ENCODE measurements around the gene PLD4. TPM values are rescaled to one million over a fixed set of nuclear protein-coding genes. Genes with fewer than 3 reads are reported as not detected.

The PLD4 gene
- total RNA-seq, 4 donors from 2014 or later, result 0.84 to 2.6 (median 1.2) TPM

GRCh38 chr14:104954746-104955395, 30.2 kb downstream of the PLD4 start:
- no peak for TF ChIP-seq POLR2A (IDR thresholded peaks at IDR 0.05)
- TF ChIP-seq CTCF (IDR thresholded peaks at IDR 0.05), result no peak
- H3K4me3 ChIP-seq (ENCODE audit: low read depth, poor library complexity, severe bottlenecking), result no peak overlapping the region
- intact Hi-C loops (cut with DNase I; ENCODE audit: low total_unique reads), result no loop called here
- no peak for DNase-seq (ENCODE audit: low spot score in 2 of 2)
- 79 to 81% methylated on average over 12 to 13 of the region's 13 CpGs for WGBS, 2 donors

GRCh38 chr14:104955396-104955770, 30.7 kb downstream of the PLD4 start:
- no peak overlapping the region for H3K4me3 ChIP-seq (ENCODE audit: low read depth, poor library complexity, severe bottlenecking)
- TF ChIP-seq CTCF (IDR thresholded peaks at IDR 0.05) (no peak), POLR2A (IDR thresholded peaks at IDR 0.05) (no peak)
- no peak for DNase-seq (ENCODE audit: low spot score in 2 of 2)
- intact Hi-C loops (cut with DNase I; ENCODE audit: low total_unique reads), result no loop called here
- 86 to 97% methylated on average over 2 to 3 of the region's 3 CpGs for WGBS, 2 donors

GRCh38 chr14:104956290-104956890, 31.7 kb downstream of the PLD4 start:
- no peak for DNase-seq (ENCODE audit: low spot score in 2 of 2)
- TF ChIP-seq CTCF (IDR thresholded peaks at IDR 0.05) (no peak), POLR2A (IDR thresholded peaks at IDR 0.05) (no peak)
- intact Hi-C loops (cut with DNase I; ENCODE audit: low total_unique reads), result no loop called here
- WGBS, 2 donors, result 84% methylated on average over 13 of the region's 14 CpGs
- no peak overlapping the region for H3K4me3 ChIP-seq (ENCODE audit: low read depth, poor library complexity, severe bottlenecking)

GRCh38 chr14:104957146-104958113, 32.8 kb downstream of the PLD4 start:
- WGBS, 2 donors, result 79 to 83% methylated on average over 22 to 25 of the region's 25 CpGs
- no peak overlapping the region for H3K4me3 ChIP-seq (ENCODE audit: low read depth, poor library complexity, severe bottlenecking)
- DNase-seq (ENCODE audit: low spot score in 2 of 2), result no peak
- no peak for TF ChIP-seq CTCF (IDR thresholded peaks at IDR 0.05)
- TF ChIP-seq POLR2A (IDR thresholded peaks at IDR 0.05), result no peak
- intact Hi-C loops (cut with DNase I; ENCODE audit: low total_unique reads), result no loop called here

GRCh38 chr14:104964546-104964945, 39.9 kb downstream of the PLD4 start:
- 84 to 86% methylated on average over 7 of the region's 7 CpGs for whole genome bisulfite sequencing, 2 donors
- DNase-seq (ENCODE audit: low spot score in 2 of 2), result no peak
- no peak for TF ChIP-seq CTCF (IDR thresholded peaks at IDR 0.05)
- no peak for TF ChIP-seq POLR2A (IDR thresholded peaks at IDR 0.05)
- intact Hi-C loops (cut with DNase I; ENCODE audit: low total_unique reads), result no loop called here
- no peak overlapping the region for H3K4me3 ChIP-seq (ENCODE audit: low read depth, poor library complexity, severe bottlenecking)

Data from lower leg skin (tissue), 4 donors.